GM12878 (cell line): Measurements from ENCODE around the gene BCAS3. TPM values are rescaled to one million over a fixed set of nuclear protein-coding genes. Genes with fewer than 3 reads are reported as not detected.

Experiments used
- ATAC-seq: fragments of 200-7000 bp; cut with Tn5 transposase; 3 replicates; pipeline ENCODE4 v1.9.1; 2020; ENCODE audit warnings: mild to moderate bottlenecking, moderate library complexity
- BruUV-seq: library from RNA; stranded (reverse); fragments of 400-500 nt; replicated peaks from 2 replicates; lab custom pipeline; 2021; lab: Mats Ljungman, UMichigan
- CTCF ChIA-PET: fragments of 300-600 bp; sonication (Branson Sonifier 250); formaldehyde crosslinking; extraction: SDS; loops from one replicate; lab custom pipeline; 2021; ENCODE audit warnings: inconsistent platforms; lab: Yijun Ruan, JAX
- POLR2A ChIA-PET: fragments of 350-600 bp; formaldehyde crosslinking; extraction: SDS; loops from one replicate; lab custom pipeline; 2021; ENCODE audit warnings: inconsistent platforms; lab: Charles Lee
- RAD21 ChIA-PET: fragments of 300-600 bp; sonication (Branson Sonifier 250); formaldehyde crosslinking; loops from one replicate; lab custom pipeline; 2023; ENCODE audit warnings: antibody characterized with exemption; ENCODE audit not compliant: unreplicated experiment; lab: Charles Lee
- SMC1A ChIA-PET: fragments of 300-600 bp; sonication (Branson Sonifier 250); formaldehyde crosslinking; loops from one replicate; lab custom pipeline; 2023; ENCODE audit not compliant: unreplicated experiment, uncharacterized antibody; lab: Charles Lee
- DNase-seq: peaks from one replicate; pipeline ENCODE4 v3.0.0-alpha.2; 2011; ENCODE audit warnings: low read depth, low spot score
- FAIRE-seq: peaks from 3 replicates; lab custom pipeline; 2011; peaks lifted over from hg19 to GRCh38; lab: Jason Lieb, UNC
- H2AFZ ChIP-seq: 2 replicates; pipeline ENCODE4 v1.6.0; 2011; ENCODE audit warnings: low read depth, low read length, control low read depth; ENCODE audit not compliant: control insufficient read depth
- H3K27ac ChIP-seq: 2 replicates; pipeline ENCODE4 v1.5.1; 2011; ENCODE audit warnings: control low read depth; ENCODE audit not compliant: control insufficient read depth, insufficient read depth
- H3K27me3 ChIP-seq, 2 experiments: replicated peaks in 1 of 2; 2 replicates each; pipeline versions ENCODE4 v1.6.0 to v1.6.1; 2011; ENCODE audit warnings: low read length in 1 of 2; ENCODE audit not compliant: control insufficient read depth in 2 of 2, insufficient read depth in 2 of 2
- H3K36me3 ChIP-seq, 2 experiments: 2 replicates each; pipeline ENCODE4 v1.5.1; 2011; ENCODE audit warnings: low read length in 1 of 2; ENCODE audit not compliant: control insufficient read depth in 2 of 2, insufficient read depth in 2 of 2
- H3K4me1 ChIP-seq: 2 replicates; pipeline ENCODE4 v1.6.1; 2011; ENCODE audit warnings: mild to moderate bottlenecking, low read length, moderate library complexity, mixed read lengths; ENCODE audit not compliant: control insufficient read depth, insufficient read depth
- H3K4me2 ChIP-seq: 2 replicates; pipeline ENCODE4 v1.6.0; 2011; ENCODE audit warnings: control low read depth; ENCODE audit not compliant: control insufficient read depth, insufficient read depth
- H3K4me3 ChIP-seq: fragments of 200-600 bp; sonication (generic); 2 replicates; pipeline ENCODE4 v1.5.1; 2016
- H3K79me2 ChIP-seq: 2 replicates; pipeline ENCODE4 v1.6.0; 2011; ENCODE audit warnings: low read length; ENCODE audit not compliant: control insufficient read depth, insufficient read depth
- H3K9ac ChIP-seq: 2 replicates; pipeline ENCODE4 v1.8.0; 2011; ENCODE audit warnings: low read length, control low read depth, mixed read lengths; ENCODE audit not compliant: control insufficient read depth, insufficient read depth
- H3K9me3 ChIP-seq: replicated peaks from 3 replicates; pipeline ENCODE4 v1.5.1; 2011; ENCODE audit warnings: mild to moderate bottlenecking, low read length; ENCODE audit not compliant: control insufficient read depth, insufficient read depth
- H4K20me1 ChIP-seq: 2 replicates; pipeline ENCODE4 v1.6.0; 2011; ENCODE audit not compliant: control insufficient read depth, insufficient read depth
- ASH2L ChIP-seq: fragments of 300-600, 200-600 bp; sonication (generic); IDR thresholded peaks from 2 replicates; pipeline ENCODE4 v1.6.1; 2017; ENCODE audit warnings: low read depth, mild to moderate bottlenecking, borderline replicate concordance
- CBFB ChIP-seq: IDR thresholded peaks from 2 replicates; pipeline ENCODE4 v1.6.1; 2016; ENCODE audit warnings: antibody characterized with exemption, low read depth
- CBX3 ChIP-seq: fragments of 200-600 bp; sonication (generic); IDR thresholded peaks from 2 replicates; pipeline ENCODE4 v1.6.1; 2016; ENCODE audit warnings: low read depth, borderline replicate concordance
- CEBPZ ChIP-seq: fragments of 150-350 bp; IDR thresholded peaks from 2 replicates; pipeline ENCODE4 v1.6.1; 2016; ENCODE audit warnings: low read depth, low read length
- CHD2 ChIP-seq: IDR thresholded peaks from 2 replicates; pipeline ENCODE4 v1.6.1; 2011; ENCODE audit warnings: low read depth, low read length, improper control_type of control experiment, borderline replicate concordance
- CHD4 ChIP-seq: fragments of 200-600 bp; sonication (generic); IDR thresholded peaks from 2 replicates; pipeline ENCODE4 v1.6.1; 2016; ENCODE audit warnings: mild to moderate bottlenecking
- ELK1 ChIP-seq: IDR thresholded peaks from 2 replicates; pipeline ENCODE4 v1.6.1; 2012; ENCODE audit warnings: low read depth, low read length, improper control_type of control experiment
- FOXK2 ChIP-seq: fragments of 450-650 bp; IDR thresholded peaks from 2 replicates; pipeline ENCODE4 v1.6.1; 2017; ENCODE audit warnings: mild to moderate bottlenecking, moderate library complexity
- GABPA ChIP-seq: IDR thresholded peaks from 2 replicates; pipeline ENCODE4 v1.6.1; 2014; ENCODE audit warnings: antibody characterized with exemption, low read depth, mild to moderate bottlenecking, inconsistent platforms
- HCFC1 ChIP-seq: fragments of 150-350 bp; IDR thresholded peaks from 2 replicates; pipeline ENCODE4 v1.6.1; 2014; ENCODE audit warnings: low read length
- KAT2A ChIP-seq: conservative IDR thresholded peaks from 2 replicates; pipeline ENCODE4 v1.6.1; 2011; ENCODE audit warnings: low read depth, low read length; ENCODE audit not compliant: control insufficient read depth
- NKRF ChIP-seq: fragments of 450-650 bp; conservative IDR thresholded peaks from 2 replicates; pipeline ENCODE4 v1.6.1; 2017; ENCODE audit warnings: mild to moderate bottlenecking, moderate library complexity
- NRF1 ChIP-seq: conservative IDR thresholded peaks from 2 replicates; pipeline ENCODE4 v1.6.1; 2011; ENCODE audit warnings: mild to moderate bottlenecking, low read depth, low read length, improper control_type of control experiment
- SMAD5 ChIP-seq: IDR thresholded peaks from 2 replicates; pipeline ENCODE4 v1.6.1; 2016; ENCODE audit warnings: antibody characterized with exemption, low read depth
- SMARCA5 ChIP-seq: fragments of 450-650 bp; IDR thresholded peaks from 2 replicates; pipeline ENCODE4 v1.6.1; 2017; ENCODE audit warnings: mild to moderate bottlenecking
- WGBS: methylation state at CpG from one replicate; pipeline ENCODE4 v1.1.6; 2016; ENCODE audit warnings: low lambda C conversion rate; ENCODE audit not compliant: insufficient replicate concordance, insufficient coverage; ENCODE audit errors: missing lambda C conversion rate; 5-methylcytosine and 5-hydroxymethylcytosine counted together
- in situ Hi-C: fragments of 300-500 bp; cut with MboI; formaldehyde crosslinking; loops from 9 replicates; pipeline ENCODE4 v1.14.3; 2018; ENCODE audit warnings: mixed read lengths
- intact Hi-C: fragments of 100-400 bp; cut with micrococcal nuclease; formaldehyde crosslinking; loops from one replicate; pipeline ENCODE4 v1.14.2; 2022; ENCODE audit not compliant: unreplicated experiment
- polyA plus RNA-seq, 11 experiments: library from polyadenylated mRNA; depleted of rRNA in 4 of 11; unstranded in 6 of 11; stranded (reverse) in 5 of 11; fragments of >200 nt; fragmentation: Nextera tagmentation in 4 of 11; fragmentation: Illumina TruSeq in 1 of 11; extraction: Ambion mirVana in 4 of 11; extraction: Trizol in 1 of 11; gene quantifications; 1 replicate in 1 of 11; 2 replicates in 10 of 11; pipeline versions ENCODE4 v1.2.1 to v1.2.3, GENCODE V29; 2011 to 2016; ENCODE audit warnings: inconsistent platforms in 2 of 11, missing spikeins in 2 of 11, low read depth in 1 of 11
- total RNA-seq, 4 experiments: library from RNA; depleted of rRNA in 3 of 4; stranded (reverse); fragments of >200 nt in 3 of 4; fragmentation: Illumina TruSeq in 1 of 4; extraction: Trizol in 1 of 4; gene quantifications; 2 replicates each; pipeline versions ENCODE4 v1.2.1 to v1.2.3, GENCODE V29; 2013 to 2021
- TF ChIP-seq, protein P1 (sequence below): IDR thresholded peaks from 2 replicates; pipeline ENCODE4 v1.6.1; 2012; ENCODE audit warnings: low read length, inconsistent platforms

The BCAS3 gene
- total and polyA plus RNA-seq, 10 of the 15 experiments (the other 5 are each of a cell fraction or from before 2014, with no cell fraction given) = 2.1 to 11.0 (median 6.6) TPM

DNA sequence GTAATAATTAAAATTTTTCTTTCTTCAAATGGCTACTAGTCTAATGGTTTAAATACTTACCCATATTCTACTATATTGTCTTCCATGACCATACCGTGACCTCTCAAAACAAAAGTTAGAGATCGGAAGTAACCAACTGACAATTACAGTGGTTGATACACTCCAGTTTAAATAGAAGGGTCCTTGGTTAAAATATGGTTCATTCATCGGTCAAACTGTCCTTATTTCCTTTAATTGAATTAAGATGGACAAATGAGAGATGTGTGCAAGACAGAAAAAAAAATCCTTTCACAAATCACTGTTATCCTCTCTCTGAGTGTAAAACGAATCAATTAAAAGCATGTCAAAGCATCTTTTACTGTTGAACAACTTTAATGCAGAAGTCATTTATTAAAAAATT, 507.7 kb downstream of the BCAS3 start:
- in situ Hi-C loops (no loop called here), intact Hi-C loops (no loop called here)
- WGBS = 61% methylated on average over 4 of the region's 4 CpGs
- H3K4me1 ChIP-seq = no peaks in the 10 kb centered on the region
- ATAC-seq (no peak), FAIRE-seq (no peak), DNase-seq (no peak)
- H3K9ac ChIP-seq = no peak overlapping the region
- no peak overlapping the region for H3K27ac ChIP-seq
- no peaks in the 10 kb centered on the region for H3K36me3 ChIP-seq
- H3K9me3 ChIP-seq = no peaks in the 10 kb centered on the region
- ChIA-PET RAD21 (no interaction called here), CTCF (no interaction called here), POLR2A (no interaction called here)
- H2AFZ ChIP-seq = no peak overlapping the region
- H3K79me2 ChIP-seq = no peaks in the 10 kb centered on the region
- H3K4me3 ChIP-seq = no peak overlapping the region
- H4K20me1 ChIP-seq = no peaks in the 10 kb centered on the region
- no peak overlapping the region for H3K4me2 ChIP-seq
- TF ChIP-seq ASH2L = no peak
- no peak for TF ChIP-seq NRF1
- no peak for TF ChIP-seq HCFC1
- no peak for TF ChIP-seq CBFB
- TF ChIP-seq CHD4 = no peak
- TF ChIP-seq, protein P1, sequence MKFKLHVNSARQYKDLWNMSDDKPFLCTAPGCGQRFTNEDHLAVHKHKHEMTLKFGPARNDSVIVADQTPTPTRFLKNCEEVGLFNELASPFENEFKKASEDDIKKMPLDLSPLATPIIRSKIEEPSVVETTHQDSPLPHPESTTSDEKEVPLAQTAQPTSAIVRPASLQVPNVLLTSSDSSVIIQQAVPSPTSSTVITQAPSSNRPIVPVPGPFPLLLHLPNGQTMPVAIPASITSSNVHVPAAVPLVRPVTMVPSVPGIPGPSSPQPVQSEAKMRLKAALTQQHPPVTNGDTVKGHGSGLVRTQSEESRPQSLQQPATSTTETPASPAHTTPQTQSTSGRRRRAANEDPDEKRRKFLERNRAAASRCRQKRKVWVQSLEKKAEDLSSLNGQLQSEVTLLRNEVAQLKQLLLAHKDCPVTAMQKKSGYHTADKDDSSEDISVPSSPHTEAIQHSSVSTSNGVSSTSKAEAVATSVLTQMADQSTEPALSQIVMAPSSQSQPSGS = no peak
- TF ChIP-seq CBX3 = no peak
- no peak for TF ChIP-seq ELK1
- TF ChIP-seq GABPA = no peak
- no peak for TF ChIP-seq CEBPZ
- TF ChIP-seq SMARCA5 = no peak
- TF ChIP-seq SMAD5 = no peak
- no peak for TF ChIP-seq CHD2
- TF ChIP-seq NKRF = no peak
- no peak for TF ChIP-seq KAT2A
- TF ChIP-seq FOXK2 = no peak
- TF ChIP-seq, all 136 proteins: peak for 0
- SMC1A ChIA-PET = interaction anchor here (0.6 kb wide), 1 partner anchor 185 kb away, joined by 3 read pairs; no protein-coding TSS in a partner anchor
- H3K27me3 ChIP-seq = no peaks in the 10 kb centered on the region
- no TSS peak for BruUV-seq
